GM19238 (cell line): ENCODE measurements around the gene UBL4B.

Source experiments
- DNase-seq: peaks from one replicate; pipeline ENCODE4 v3.0.0; 2011; ENCODE audit warnings: low spot score; ENCODE audit not compliant: insufficient read length

UBL4B gene

DNA sequence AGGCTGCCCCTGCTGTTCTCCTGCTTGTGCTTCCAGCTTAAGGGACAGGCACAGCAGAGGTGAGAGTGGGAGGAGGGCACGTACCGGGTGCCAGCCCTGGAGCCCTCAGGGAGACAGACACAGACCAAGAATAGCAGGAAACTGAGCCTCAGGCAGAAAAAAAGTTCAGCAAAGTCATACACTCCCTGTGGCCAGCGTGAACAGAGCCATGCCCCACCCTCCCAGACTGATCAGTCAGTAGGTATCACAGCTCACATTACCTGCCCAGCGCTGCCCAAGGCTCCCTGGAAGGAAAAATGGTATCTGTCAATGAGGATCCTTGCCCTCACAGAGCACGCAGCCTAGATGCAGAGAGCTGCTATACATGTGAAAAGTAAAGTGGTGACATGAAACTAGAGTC lies 1.3 kb downstream of the UBL4B start:
- DNase-seq: no peak

DNA sequence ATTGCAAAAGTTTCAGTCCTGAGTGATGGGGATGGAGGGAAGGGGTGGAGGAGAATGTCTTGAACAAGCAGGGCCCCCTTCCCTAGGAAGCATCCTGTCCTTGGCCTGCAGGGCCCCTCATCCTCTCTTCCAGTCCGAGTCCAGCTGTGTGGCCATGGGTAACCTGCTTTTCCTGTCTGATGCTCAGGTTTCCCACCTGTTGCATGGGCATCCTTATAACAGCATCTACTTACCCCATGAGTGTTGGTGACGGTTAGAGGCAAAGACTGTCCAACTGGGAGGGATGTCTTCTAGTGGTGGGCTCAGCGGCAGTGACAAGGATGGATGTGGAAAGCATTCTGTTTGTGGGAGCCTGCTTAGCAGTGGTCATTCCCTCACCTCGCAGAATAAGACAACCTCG lies 1.9 kb downstream of the UBL4B start:
- no peak for DNase-seq

DNA sequence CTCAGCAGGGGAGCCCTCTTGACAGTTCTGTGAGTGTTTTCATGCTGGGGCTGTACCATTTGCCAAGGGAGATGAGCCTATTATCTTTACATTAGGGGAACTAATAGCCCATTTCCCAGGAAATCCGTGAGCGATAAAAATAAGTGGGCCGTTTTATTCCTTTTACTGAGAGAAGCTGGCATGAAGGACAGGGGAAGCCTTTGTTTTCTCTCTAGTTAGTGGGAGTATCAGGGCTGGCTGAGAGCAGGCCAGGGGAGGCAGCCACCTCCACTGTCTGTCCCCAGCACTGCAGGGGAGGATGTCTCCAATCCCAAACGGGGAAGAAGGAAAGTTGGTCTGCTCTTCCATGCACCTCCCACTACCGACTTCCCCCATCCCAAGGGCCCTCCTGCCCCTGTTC lies 2.5 kb downstream of the UBL4B start:
- no peak for DNase-seq

DNA sequence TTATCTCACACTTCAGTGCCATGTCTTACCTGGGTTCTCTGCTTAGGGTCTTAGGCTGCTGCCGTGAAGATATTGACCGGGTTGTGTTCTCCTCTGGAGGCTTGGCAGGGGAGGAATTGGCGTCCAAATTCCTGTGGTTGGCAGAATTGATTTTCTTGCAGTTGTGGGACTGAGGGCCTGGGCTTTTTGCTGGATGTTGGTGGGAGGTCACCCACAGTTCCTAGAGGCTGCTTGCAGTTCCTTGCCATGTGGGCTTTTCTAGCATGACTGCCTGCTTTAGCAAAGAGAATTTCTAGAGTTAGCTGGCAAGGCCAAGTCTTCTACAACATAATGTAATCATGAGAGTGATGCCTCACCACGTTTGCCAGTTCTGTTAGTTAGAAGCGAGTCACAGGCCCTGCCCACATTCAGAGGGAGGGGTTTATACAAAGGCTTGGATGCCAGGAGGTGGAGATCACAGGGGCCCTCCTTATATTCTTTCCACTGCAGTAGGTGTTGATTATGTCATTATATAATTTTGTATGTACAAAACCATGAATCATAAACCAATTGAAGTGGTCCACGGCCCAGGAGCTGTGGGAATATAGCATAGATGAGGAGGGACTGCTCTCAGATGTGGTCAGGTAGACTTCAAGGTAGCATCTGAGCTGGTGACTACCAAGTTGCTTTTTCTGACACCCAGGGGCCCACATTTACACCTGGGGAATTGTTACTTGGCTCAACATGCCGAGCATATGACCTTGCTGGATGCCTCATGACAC lies 6.6 kb downstream of the UBL4B start:
- DNase-seq: no peak

DNA sequence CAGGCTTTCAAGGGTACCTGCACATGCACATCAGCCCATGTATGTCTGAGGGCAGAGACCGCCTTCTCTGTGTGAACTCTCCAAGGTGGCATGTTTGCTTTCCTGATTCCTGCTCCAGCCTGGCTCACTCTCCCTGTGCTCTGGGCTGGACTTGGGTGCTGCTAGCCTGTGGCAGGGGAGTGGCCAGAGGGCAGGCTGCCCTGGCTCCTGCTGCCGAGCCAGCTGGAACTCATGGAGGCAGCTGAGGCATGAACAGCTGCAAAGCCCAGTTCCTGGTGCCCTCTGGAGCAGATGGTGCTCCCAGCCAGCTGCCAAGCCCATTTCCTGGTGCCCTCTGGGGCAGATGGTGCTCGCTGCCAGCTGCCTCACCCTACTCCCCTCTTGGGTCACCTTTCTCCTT lies 7.6 kb downstream of the UBL4B start:
- no peak for DNase-seq

DNA sequence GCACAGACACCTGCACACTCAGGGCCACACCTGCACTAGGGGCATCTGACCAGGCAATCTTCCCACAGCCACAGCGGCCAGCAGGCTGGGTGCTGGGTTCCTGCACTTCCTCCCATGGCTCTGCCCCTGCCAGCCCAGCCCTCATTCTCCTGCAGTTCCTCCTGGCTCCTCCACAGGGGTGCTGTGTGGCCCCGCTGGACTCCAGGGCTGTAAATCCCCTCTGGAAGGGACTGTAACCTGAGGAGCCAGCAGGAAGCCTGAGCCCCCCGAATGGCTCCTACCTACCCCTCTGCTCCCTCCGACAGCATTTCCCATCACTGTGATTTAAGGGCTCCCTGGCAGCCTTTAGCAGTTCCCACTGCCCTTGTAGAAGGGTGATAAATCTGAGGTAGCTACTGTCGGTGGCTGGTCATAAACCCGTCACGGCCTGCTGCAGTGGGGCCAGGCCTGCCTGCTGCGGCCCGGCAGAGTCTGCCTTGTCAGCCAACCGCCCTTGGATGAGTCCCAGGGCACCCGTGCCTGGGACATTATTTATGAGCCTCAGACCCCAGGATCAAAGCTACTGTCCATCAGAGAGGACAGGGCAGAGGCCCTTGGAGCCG lies 8.8 kb downstream of the UBL4B start:
- DNase-seq: no peak

DNA sequence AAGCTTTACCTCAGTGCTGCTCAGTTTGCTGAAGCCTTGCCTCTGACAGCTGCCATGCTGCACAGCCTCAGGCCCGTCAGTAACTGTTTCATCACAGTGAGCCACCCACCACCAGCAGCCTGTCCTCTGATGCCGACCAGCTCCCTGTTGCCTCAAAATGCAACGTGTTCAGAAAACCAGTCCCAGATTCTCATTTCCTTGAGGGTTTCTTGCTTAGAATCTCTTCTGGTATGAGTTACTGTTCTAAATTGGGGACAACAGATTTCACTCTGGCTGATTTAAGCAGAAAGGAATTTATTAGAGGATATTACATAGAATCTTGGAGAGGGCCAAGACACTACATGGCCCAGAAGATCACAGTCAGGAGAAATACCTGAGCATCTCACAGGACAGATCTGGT lies 11.0 kb downstream of the UBL4B start:
- DNase-seq: no peak

DNA sequence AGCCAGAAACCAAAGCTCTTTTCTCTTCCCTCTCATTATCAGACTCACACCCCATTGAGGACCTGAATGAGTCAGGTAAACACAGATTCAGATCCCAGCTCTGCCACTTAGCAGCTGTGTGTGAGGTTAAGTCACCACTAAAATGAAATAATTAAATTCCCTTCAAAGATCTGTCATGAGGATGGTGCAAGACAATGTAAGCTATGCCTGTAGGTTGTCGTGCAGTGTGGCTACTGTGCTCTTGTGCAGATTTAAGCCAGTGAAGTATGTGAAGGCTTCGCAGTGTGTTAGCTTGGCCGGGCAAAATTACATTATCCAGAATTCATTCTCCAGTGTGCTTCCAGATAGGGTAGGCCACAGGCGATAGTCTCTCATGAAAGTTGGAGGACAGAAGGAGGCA lies 13.6 kb downstream of the UBL4B start:
- DNase-seq: no peak

DNA sequence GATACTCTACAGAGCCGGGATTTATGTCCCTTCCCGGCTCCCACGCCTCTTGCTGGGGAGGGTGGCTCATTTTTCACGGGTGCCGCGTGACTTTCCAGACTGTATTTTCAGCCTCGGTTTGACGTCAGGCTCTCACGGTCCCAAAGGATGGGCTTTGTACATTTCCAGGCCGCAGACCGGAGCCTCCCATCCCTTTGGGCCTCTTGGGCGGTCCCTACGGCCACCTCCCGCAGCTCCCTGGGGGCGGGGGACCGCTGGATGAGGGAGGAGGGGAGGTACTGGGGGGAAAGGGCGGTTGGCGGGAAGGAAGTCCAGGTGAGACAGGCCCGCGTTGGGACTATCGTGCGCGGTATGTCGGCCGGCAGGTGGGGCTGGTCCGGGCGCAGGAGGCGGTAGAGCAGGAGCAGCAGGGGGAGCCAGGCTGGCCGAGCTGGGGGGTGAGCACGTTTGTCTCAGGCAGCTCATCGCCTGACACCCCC lies 17.9 kb downstream of the UBL4B start:
- DNase-seq: no peak

DNA sequence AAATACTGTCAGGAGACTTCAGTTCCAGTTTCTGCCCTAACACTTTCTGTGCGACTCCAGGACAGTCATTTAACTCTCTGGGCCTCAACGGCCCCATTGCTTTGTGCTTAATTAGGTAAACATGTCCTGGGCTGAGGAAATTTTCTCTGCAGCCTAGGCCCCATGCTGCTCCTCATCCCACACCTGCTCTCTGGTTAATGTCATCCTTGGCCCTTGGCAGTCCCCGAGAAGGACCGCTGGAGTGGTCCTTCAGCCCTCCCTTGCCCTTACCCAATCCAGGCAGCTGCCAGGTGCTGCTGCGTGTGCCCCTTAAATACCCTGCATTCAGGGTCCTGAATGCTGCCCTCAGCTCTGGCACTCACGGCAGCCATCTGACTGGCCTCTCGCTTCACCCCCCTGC lies 18.7 kb downstream of the UBL4B start:
- DNase-seq: no peak

DNA sequence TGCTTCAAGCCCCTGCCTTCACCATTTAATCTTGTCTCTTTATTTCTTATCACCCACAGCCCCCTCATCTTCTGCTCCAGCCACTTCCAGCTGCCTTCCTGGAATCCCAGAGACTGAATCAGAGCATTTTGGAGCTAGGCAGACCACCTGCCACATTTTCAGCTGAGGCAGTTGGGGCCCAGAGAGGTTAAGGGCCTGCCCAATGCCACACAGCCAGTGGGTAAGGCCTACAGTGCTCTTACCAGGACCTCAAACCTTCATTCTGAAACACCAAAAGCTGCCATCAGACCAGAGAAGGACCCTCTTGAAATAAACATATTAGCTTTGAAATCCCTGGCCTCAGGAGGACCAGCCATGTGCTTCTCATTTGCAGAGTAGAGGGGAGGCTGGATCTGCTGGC lies 20.4 kb downstream of the UBL4B start:
- no peak for DNase-seq

DNA sequence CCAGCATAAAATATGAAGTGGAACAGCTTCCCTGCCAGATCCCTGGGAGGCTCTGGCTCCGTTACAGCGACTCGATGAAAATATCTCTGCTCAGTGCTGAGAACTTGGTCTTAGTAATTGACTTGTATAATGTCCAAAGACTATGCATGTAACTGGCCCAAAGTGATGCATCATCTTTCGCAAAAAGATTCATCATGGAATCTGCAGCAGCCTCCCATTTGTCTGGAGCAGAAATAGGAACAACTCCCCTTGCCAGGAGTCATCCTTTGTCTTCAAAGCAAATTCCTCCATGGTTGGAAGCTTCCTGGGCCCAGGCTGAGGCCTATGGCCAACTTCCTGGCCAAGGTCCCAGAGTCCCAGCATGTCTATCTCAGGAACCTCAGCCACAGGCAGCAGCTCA lies 21.2 kb downstream of the UBL4B start:
- no peak for DNase-seq

DNA sequence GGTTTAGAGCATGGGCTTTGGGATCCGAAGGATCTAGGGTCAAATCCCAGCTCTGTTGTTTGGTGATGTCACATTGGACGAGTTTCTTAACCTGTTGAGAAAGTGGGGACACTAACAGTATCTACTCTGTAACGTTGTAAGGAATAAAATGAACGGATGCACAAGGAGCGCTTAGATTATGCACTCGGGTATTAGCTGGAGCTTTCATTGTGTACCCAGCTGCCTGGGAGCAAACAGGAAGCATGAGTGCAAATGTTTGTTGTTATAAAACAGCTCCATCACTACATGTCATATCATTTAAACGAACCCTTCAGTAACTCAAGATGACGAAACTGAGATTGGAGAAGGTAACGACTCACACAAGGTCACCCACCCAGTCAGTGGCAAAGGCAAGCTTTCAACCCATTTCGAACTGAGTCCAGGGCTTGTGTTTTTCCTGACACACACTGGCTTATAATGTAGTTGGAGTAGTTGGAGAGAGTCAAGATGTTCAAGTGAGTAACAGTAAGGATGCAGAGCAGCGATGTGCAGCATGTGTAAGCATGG lies 21.9 kb downstream of the UBL4B start:
- no peak for DNase-seq

DNA sequence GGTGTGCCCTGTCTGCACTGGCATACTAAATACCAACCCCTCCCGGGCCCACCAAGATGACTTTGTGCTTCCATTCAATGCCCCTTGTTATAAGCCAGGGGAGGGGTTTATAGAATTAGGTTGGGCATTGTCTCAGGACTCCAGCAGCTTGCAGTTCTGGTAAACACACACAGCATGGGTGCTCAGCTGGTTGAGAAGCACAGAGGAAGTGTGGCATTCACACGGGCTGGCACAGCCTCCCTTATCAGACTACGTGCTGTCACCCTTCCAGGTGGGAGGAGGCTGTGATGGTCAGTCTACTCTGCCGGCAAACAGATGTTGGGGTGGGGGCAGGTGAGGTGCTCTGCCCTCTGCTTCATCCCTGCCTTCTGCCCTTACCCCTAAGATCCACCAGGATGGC lies 23.0 kb downstream of the UBL4B start:
- no peak for DNase-seq

DNA sequence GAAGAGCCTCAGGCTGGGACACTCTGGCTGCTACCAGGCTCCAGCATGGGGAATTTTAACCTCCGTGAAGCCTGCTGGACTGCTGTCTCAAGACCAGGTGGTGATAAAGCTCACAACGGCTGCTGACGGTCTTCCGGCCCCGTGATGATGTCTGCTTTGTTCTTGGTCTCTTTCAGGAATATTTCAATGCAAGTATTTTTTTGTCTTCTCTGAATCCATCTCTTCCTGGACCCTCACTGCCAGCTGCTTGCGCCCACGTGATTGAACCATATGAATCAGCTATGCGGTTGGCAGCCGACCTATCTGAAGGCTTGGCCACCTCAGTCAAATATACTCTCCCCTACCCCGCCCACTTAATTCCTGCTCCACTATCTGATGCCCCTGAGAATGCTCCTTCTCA lies 23.4 kb downstream of the UBL4B start:
- DNase-seq: no peak

DNA sequence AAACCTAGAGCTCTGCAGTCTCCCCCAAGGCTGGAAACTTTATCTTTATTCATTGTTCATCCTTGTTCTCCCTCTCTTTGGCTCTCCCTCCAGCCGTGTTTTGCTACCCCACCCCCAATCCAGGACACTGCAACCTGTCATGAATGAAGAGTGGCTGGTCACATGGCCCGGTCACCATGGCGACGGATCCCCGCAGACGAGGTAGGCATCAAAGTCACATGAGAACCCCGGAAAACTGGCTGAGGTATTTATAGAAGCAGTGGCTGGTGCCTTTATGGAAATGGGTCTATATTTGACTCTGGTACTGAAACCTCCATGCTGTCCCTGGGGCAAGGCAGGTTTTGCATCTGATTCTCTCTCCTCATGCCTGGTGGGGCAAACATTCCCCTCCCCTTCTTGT lies 24.7 kb downstream of the UBL4B start:
- DNase-seq: no peak

DNA sequence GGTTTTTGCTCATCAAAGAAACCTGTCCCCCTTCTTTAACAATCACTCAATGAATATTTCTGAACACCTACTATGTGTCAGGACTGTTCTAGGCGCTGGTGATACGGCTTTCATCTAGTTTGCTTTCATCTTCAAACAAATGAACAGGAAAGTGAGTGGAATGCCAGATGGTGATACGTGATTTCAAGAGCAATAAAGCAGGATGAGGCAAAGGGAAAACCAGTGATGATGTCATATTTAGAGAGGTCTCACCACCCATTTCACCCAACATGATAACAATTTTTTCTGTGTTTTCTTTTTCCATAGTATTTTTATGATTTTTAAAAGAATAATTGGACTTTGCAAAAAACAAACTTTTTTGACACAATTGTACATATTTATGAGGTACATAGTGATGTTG lies 26.7 kb downstream of the UBL4B start:
- DNase-seq: no peak

DNA sequence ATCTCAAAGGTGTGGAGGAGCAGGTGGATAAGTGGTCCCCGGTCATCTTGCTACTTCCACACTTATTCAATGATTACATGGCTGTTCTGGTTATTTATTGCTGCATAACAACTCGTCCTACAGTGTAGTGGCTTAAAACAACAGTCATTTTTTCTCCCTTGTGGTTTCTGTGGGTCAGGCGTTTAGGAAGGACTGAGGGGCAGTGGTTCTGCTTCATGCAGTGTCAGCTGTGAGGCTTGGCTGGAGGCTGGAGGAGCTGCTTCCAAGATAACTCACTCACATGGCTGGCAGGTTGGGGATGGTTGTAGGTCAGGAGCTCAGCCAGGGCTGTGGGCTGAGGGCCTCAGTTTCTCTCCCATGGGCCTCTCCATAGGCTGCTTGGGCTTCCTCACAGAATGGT lies 32.1 kb downstream of the UBL4B start:
- DNase-seq: no peak

DNA sequence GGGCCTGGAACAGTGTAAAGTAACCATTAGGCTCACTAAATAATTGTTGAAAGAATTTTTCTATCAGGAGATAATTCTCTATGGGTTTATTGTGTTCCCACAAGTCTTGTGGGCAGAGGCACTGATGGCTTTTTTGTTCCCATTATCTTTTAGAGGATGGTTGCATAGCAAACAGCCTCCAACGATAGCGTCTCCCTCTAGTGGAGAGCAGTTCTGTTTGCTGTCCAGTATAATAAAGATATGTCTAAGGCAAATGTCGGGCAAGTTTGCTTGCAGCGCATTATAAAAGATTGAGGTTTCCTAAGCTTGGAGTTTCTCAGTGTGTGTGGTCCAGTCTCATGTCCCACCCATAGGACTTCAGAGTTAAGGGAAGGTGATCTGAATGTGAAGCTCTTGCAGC lies 36.7 kb downstream of the UBL4B start:
- no peak for DNase-seq

DNA sequence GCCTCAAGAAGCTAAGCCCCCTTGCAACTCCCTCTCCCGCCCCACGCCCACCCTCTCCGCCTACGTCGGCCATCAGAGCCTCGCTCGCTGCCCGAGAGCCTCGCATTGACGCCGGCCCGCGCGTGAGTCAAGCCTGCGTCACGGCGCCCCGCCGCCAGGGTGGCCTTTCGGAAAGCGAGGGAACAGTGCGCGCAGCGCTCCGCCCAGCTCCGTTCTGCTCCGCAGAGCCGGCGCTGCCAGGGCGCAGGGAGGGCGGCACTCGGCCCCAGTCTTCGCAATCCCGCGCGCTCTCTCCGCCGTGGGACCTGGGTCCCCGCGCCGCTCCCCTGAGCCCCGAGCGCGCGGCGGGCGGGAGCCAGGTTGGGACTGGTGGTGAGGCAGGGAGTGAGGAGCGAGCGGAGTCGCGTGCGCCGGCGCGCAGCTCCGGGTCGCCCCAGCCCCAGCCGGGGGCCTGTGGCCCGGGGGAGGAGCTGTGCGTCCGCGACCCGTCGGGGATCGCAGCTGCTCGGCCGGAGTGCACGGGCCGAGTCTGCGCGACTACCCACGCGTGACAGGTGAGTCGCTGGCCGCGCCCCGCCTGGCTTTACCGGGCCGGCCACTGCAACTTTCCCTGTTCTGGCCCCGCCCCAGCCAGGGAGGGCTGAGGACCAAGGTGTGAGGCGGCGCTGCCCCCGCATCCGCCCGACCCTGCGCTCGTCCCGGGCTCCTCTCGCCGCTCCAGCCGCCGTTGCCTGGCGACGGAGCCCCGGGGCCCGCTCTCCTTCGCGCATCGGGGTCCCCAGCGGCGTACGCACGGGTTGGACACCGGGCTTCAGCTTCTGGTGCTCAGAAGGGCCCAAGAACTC lies 38.3 kb downstream of the UBL4B start, which contains the start of gene SLC6A17:
Gene SLC6A17, plus strand, starts transcription at position 165 of the 845 bp plus-strand sequence. CDS start 16,436 bp downstream, outside the sequence.
- DNase-seq: no peak

DNA sequence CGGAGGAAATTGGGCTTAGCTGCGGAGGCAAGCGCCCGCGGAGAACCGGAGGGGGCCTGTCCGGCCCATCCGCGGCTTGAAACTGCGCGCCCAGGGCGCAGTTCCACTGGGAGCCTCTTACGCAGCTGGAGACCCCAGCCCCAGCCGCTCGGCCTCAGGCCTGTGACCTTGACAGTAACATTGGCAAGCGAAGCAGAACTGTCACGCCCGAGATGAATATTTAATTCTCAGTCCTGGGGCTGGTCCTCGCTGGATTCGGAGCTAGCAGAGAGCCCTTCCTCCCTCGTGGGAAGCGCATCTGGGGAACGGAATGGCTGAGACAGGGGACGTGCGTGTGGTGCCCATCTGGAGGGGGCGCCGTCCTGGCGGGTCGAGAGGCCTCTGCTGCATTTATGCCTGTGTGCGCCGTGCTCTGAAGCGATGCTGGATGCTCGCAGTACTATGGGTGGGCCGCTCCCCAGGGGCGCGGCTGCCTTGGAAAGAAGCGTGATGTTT lies 39.0 kb downstream of the UBL4B start:
- no peak for DNase-seq
